Inflammatory macrophage (primary cell): ENCODE data around the gene PTGER2.

Source experiments
- DNase-seq, 2 donors: peaks; one replicate each; pipeline ENCODE4 v3.0.0-alpha.2; 2020 to 2022

The PTGER2 gene

GRCh38 chr14:52342849-52343596, 28.9 kb downstream of the PTGER2 start:
- no peak for DNase-seq

GRCh38 chr14:52346778-52347177, 32.7 kb downstream of the PTGER2 start:
- DNase-seq: no peak

DNA sequence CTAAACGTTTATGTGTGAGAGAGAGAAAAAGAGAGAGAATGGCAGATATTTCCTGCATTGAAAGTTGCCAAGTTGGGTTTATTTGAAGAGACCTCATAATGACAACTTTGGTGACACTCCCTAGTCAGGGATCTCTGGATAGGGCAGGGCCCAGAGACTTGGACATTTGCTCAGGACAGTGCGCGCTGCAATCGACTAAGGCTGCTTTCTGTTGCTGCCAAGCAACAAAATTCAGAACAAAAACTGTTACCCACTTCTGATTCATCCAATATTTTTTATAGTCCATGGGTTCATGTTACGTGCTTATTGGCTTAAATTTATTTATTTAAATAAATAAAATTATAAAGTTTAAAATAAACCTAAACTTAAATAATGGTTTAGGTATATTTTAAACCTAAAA, 34.2 kb downstream of the PTGER2 start:
- no peak for DNase-seq

GRCh38 chr14:52348776-52349175, 34.7 kb downstream of the PTGER2 start:
- DNase-seq: no peak

DNA sequence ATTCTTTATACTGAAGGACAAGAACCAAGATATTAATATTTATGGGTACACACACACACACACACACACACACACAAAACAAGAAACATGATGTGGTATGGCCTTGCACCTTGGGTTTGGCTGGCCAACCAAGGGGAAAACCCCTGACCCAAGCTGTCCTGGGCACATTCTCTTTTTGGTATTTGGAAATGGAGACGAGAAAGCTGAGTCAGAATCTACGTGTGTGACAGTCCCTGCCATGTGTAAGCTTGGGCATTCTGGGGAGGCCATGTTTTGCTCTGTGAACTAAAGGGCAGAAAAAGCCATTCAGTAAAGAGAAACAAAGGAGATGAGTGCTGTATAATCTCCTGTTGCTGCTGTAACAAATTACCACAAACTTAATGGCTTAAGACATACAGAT, 35.6 kb downstream of the PTGER2 start:
- no peak for DNase-seq

DNA sequence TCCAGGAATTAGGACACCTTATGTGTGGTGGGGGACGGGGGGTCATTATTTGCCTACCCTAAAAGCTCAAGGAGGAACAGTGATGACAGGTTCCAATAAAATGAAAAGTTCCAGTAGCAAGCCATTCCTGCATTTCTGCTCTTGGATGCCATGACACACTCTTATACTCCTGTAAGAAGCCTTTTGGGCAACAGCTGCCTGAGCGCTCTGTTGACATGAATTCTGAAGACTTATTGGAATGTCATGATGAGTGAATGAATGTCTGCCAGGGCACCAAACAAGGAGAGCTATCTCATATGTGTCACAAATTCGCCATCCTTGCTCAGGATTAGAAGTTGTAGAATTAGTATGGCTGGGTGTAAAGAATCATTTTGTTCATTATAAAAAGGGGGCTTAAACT, 36.3 kb downstream of the PTGER2 start:
- DNase-seq: no peak

DNA sequence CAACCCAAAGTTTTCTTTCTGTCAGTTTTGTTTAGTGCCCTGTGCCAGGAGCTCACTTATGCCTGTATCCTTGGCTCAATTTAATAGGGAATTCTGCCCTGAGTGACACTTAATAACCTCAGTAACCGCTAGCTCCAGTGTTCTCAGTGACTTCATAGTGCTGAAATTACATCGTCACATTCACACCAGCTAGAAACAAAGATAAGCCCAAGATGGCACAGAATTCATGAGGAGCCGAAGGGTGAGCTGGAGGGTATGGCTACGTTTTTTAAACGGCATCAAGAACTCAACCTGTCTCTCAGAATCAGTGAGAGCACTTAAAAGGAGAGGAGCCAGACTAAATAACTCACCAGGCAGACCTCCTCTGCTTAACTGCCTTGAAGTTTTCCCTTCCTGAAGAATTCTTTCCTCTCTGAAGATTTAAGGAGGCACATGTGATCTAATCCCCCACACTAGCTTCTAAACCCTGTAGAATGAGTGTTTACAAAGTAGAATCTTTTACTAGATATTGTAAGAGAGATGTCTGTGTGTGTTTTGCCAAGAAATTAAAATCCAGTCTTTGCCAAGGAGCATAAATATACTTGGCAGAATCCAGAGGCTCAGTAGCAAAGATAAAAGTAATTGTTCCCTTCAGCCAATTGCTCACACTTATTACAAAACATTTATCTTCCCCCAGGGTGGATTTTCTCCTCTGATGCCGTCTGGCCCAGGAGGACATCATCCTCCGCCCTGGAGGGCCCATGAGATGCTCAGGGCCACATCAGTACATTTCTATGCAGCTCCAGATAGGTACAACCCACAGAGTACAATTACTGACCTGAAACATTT, 37.3 kb downstream of the PTGER2 start:
- no peak for DNase-seq

DNA sequence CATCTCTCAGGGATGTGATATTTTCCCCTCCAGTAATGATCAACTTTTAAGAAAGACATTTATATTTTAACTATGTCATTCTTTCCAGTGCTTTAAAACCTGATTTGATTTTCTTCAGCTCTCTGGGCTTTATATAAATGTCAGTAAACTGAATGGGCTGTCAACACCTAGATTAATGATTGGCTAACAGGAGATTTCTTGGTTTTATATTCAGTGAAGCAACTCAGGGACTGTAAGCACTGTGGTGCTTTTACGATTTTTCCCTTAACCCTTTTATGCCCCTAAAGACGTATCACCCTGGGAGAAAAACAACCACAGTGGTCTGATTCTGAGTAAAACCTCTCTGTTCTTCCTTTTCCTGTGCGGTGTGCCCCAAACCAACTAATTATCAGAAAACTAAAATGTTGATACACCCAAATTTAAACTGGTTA, 38.0 kb downstream of the PTGER2 start:
- DNase-seq: no peak

DNA sequence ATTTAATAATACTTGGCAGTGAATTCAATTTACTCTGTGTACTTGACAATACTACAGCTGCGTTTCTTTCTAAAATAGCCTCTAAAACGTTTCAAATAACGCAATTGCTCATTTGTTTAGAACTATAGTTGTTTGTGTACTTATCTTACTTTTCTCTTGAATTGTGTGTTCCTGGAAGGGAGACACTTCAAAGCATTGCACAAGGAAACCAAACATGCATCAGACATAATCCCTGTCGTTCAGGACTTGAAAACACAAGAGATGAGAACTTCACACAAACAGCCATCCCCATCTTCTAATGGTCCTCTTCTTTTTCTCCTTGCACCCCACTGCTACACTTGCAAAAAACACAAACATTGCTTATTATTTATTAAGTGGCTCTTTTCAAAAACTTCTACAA, 38.5 kb downstream of the PTGER2 start:
- no peak for DNase-seq

DNA sequence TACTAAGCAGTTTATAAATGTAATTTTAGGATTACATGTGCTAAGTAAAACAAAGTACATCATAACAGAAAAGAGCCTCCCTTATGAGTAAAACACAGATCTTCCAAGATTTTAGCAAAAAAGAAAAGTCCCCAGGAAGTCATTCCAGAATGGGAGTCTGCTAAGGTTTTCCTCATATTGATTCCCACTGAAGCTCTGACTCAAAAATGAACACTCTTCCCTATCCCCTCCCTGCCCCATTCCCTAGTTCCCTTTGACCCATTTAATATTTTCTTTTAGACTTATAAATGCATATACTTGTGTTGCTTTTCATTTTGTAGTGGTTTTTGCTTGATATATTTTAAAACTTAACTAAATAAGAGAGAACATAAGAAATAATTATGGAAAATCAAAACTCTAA, 40.1 kb downstream of the PTGER2 start:
- no peak for DNase-seq

GRCh38 chr14:52355016-52355431, 40.9 kb downstream of the PTGER2 start:
- peak; percentile 39 to 45 for DNase-seq

GRCh38 chr14:52355526-52355925, 41.4 kb downstream of the PTGER2 start:
- peak; percentile 22 to 23 for DNase-seq

DNA sequence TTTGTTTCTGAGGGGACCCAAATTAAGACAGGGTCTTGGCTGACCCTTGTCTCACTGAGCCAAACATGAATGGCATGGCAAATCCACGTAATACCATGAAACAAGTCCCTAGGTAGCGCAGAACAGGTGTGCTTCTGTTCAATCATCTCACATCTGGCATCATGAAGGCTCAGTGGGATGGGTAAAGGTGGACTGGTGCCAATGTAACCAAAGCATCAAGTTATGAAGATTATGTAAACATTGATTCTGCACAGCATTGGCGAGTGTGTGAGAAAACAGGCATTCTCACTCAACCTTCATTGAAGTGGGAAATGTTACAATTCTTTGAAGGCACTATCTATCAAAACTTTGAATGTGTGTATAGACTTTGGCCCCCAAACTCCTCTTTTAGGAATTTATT, 41.9 kb downstream of the PTGER2 start:
- DNase-seq: no peak

DNA sequence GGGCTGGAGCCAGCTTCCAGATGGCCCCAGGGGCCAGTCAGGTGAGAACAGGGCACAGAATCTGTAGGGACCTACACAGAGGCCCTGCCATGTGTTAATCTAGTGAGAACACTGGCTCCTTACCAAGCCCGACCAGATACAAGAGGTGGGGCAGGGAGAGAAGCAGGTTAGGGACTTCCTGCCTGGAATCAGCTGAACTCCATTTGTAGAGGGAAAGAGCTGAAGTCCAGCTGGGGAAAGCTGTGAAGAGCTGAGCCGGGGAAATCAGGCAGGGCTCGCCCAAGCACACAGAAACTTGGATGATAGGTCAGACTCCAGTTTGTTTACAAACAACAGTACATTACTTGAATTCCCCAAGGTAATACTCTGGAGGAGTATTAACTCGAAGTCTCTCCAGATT, 46.7 kb downstream of the PTGER2 start:
- DNase-seq: no peak

DNA sequence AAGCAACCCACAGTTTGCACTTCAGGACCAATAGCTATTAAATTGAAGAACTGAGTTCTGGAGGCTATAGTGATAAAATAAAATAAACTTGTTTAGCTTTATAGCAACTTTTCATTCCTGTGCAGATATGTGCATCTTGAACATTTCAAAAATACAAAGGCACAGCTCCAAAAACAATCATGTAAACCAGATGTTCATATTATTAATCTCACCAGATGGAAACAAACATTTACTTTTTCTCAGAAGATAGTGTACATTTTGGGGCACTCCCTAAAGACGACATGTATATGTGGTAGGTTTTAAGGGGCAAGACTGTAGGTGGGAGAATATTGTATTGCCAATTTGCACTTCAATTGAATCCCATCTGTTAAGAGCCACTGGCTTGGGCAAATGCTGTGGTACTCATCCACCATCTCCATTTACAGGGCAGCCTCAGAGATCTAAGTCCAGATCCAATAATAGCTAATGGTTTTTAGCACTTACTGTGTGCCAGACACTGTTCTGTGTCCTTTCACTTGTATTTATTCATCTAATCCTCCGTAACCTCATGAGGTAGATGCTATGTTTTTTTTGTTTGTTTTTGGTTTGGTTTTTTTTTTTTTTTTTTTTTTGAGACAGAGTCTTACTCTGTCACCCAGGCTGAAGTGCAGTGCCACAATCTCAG, 49.1 kb downstream of the PTGER2 start:
- no peak for DNase-seq

- peak; percentile 84 to 87 for DNase-seq
Observed at GRCh38 chr14:52363961-52364360, 49.8 kb downstream of the PTGER2 start.

DNA sequence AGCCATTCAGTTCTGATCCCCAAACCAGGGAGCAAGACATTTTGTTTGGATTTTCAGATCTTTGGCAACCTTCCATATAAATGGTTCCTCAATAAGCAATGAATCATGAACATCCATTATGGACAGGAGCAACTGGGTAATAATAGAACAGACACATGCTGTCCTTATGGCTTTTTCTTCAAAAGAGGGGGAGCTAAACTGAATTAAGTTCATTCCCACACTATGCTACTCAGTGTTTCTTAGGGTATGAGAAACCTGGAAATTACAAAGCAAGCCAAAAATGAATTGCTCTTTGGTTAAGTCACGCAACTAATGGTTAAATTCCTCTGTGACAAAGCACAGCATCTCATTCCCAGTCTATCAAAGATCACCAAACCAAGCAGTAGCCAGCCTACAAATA, 51.0 kb downstream of the PTGER2 start:
- DNase-seq: peak; percentile 34 to 40

DNA sequence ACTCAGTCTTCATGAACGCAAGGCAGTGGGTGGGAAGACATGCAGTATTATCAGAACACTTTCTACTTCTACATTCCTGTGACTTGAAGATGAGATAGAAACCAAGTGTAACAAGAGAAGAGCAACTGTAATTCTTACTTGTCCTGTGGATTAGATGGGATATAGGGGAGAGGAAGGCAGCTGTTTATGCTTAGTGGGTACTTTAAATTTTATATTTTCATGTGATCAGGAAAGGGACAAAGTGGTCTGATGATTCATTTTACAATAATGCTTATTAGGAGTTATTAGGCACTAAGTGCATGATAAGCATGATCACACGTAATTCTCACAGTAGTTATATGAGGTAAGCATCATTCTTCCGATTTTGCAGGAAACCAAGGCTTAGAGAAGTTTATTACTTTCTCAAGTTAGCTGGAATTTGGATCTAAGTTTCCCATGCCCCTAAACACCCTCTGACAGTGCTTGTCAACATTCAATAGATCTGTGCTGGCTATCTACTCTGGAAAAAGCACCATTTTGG, 52.7 kb downstream of the PTGER2 start:
- no peak for DNase-seq

DNA sequence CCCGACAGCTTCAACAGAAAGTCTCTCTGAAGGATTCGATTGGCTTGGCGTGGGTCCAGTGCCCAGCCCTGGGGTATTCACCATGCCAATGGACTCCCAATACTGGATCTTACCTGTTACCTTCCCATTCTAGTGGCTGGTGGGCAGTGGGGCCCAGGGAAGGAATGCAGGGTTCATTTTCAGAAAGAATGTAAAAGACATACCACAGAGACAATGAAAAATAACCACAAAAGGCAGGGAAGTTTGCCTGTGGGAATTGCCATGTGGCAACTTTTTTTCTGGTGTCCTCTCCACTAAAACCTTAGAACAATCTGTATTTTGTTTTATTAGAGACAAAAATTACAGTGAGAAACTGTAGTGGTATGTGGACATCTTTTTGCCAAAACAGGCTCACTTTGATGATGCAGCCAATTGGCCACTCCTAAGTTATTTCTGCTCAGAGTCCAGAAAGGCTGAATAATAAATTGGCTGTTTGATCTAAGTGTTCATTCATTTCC, 55.2 kb downstream of the PTGER2 start:
- DNase-seq: no peak

DNA sequence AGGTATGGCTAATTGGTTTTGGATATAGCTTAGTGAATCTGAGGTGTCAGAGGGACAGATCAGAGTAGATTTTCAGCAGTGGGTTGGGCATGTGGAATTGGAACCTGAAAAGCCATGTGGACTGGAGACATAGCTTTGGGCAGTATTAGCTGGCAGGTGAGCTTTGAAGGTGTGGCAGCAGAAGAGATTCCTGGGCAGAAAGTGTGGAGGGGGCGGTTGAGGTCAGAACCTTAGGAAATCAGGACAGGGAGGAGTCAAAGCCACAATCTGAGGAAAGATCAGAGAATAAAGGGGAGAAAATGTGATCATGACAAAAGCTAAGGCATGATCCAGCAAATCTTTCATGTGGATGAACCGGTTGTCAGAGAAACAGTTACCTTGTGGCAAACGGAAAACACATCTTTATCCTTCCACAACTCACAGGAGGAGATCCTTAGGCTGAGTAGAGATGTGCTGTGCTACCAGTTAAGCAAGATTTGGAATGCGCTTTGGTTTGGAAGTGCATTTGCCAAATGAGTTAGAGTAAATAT, 56.4 kb downstream of the PTGER2 start:
- DNase-seq: no peak

- no peak for DNase-seq
Observed at GRCh38 chr14:52377940-52378339, 63.8 kb downstream of the PTGER2 start.
